Coronary artery (tissue), 2 donors: ENCODE measurements around the gene HILPDA.

ENCODE experiments used
- DNase-seq: peaks from one replicate; pipeline ENCODE4 v3.0.0-alpha.2; 2017; ENCODE audit warnings: low spot score
- H3K27ac ChIP-seq, 2 donors: fragments of 200-600 bp; sonication (generic); one replicate each; pipeline ENCODE4 v1.5.1; 2016 to 2019
- H3K4me3 ChIP-seq: fragments of 200-600 bp; sonication (generic); 2 replicates; pipeline ENCODE4 v1.5.1; 2016; ENCODE audit warnings: mild to moderate bottlenecking, moderate library complexity
- TF ChIP-seq, protein P1 (sequence below): fragments of 200-600 bp; sonication (generic); IDR thresholded peaks from one replicate; pipeline ENCODE4 v1.5.1; 2019; ENCODE audit warnings: antibody characterized with exemption

Gene HILPDA, protein sequence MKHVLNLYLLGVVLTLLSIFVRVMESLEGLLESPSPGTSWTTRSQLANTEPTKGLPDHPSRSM

DNA sequence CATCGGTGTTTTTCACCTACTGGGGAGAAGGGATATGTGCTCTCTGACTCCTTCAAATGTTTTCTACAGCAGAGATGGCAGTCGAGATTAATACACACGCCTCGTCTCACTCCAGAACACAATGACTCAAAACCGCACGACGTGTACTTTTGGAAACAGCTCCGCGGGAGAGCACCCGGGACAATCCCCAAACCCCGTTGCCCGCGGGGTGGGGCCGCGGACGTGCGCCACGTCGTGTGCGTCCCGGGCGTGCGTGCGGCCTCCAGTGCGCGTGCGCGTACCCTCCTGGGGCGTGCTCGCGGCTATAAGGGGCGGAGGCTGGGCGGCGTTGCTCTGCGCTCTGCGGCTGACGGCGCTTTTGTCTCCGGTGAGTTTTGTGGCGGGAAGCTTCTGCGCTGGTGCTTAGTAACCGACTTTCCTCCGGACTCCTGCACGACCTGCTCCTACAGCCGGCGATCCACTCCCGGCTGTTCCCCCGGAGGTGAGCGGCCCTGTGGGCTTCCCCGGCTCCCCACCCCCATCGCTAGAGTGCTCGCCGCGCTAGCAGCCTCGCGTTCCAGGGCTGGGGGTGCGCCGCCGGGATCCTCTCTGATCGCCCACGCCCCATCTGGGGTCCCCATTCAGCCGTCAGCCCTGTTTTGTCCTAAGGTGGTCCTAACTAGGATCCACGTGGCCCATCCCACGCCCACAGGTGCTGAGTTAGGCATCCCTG, at the start of gene HILPDA:
TSS of gene HILPDA (plus strand) at position 336 of the 712 bp plus-strand sequence. CDS start 1,391 bp downstream, outside the sequence.
- Histone ChIP-seq H3K4me3 (peak within 1 kb of the TSS; percentile 93), H3K27ac (peak within 1 kb of the TSS; percentile 78 to 94)
- TF ChIP-seq, protein P1, sequence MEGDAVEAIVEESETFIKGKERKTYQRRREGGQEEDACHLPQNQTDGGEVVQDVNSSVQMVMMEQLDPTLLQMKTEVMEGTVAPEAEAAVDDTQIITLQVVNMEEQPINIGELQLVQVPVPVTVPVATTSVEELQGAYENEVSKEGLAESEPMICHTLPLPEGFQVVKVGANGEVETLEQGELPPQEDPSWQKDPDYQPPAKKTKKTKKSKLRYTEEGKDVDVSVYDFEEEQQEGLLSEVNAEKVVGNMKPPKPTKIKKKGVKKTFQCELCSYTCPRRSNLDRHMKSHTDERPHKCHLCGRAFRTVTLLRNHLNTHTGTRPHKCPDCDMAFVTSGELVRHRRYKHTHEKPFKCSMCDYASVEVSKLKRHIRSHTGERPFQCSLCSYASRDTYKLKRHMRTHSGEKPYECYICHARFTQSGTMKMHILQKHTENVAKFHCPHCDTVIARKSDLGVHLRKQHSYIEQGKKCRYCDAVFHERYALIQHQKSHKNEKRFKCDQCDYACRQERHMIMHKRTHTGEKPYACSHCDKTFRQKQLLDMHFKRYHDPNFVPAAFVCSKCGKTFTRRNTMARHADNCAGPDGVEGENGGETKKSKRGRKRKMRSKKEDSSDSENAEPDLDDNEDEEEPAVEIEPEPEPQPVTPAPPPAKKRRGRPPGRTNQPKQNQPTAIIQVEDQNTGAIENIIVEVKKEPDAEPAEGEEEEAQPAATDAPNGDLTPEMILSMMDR = no peak
- DNase-seq = peak; percentile 94

DNA sequence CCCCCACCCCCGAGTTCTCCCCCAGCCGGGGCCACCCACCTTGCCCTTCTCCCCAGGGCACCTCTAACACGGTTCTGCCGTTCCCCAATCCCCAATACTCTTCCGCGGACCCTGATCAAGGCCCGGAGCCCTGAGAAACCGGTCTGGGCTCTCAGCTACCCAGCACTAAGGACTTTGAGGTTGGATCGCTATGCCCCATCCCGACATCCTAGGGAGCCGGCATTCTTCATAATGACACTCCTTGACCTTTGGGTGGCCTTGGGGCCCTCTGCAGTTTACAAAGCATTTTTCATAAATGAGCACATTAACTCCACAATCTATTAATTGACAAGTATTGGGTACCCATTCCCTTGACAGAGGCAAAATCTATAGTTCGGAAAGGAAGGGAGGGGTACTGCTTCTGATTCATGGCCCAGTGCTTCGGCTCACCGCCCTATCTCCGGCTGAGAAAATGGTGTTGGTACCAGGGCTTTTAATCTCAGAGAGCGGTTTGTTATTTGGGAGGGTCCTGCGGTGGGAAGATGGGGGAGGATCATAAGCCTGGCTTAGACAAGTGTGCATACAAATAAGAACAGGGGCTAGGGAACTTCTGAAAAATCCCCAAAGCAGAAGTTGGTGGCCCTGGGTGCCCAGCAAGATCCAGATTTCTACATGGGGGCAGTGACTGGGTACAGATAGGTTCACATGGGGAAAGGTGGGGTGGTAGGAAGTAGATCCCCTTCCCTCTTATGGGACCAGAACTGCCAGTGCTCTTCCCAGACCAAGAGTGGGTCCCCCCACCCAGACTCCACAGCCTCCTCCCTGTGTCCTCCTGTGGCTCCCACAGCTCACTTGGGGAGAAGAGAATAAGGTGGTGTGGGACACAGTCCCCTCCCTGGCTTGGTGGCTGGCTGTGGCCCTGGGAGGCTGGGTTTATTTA, 49.1 kb upstream of the HILPDA start:
- TF ChIP-seq, protein P1 = no peak
- H3K27ac ChIP-seq = peak overlapping the region in 1 of 2 donors; percentile 93
- H3K4me3 ChIP-seq = peak overlapping the region; percentile 92
- DNase-seq = no peak

DNA sequence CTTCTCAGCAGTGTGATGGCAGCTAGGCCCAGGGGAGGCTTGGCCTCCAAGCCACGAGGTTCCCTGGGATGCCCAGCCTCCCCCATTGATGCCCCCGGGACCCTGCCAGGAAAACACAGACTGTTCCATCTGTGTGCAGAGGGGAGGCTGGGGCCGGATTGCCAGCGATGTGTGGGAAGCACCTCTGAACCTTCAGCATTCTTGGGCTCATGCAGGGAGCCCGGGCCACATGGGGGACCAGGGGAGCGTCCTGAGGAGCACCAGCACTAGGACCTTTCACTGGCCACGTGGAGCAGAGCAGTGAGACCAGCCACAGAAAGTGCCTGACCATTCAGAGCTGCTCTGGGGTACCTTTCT, 48.5 kb upstream of the HILPDA start:
- Histone ChIP-seq H3K27ac (peak overlapping the region in 1 of 2 donors; percentile 93), H3K4me3 (no peak overlapping the region)

DNA sequence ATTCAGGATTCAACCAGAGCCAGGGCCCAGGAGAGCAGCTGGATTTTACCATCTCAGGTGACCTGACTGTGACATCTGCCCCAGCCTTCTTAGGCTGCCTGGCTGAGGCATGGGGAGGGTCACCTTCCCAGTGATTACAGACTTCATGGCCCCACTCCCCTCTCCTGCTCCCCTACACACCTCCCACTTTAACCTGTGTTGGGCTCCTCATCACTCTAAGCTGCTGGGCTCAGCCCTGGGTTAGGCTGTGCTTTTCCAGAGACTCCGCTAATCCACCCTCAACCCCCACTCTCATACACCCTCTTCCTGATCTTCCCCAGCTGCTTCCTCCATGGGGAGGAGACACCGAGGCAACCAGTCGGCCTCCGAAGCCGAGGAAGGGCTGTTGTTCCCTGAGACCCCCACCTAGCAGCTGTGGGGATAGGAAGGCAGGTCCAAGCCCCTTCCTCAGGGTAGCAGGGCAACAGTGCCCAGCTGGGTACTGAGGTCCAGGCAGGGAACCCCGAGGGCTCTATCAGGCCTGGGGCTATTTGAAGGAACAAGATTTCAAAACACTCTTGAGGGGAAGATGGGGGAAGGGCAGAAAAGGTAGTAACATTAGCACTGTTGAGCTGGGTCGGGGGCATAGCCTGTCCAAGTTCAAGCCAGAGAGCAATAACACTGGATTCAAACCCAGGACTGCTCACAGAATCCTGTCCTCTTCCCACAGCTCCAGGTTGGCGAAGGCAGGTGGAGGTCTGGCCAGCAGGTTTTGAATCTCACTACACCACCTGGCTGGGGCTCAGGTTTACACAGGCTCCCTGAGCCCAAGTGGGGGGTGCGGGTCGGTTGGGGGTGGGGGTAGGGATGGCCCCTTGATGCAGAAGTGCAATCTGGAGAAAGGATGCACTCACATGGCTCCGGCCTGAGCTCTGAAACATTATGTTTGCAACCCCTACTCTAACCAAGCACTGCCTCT, 47.6 kb upstream of the HILPDA start:
- Histone ChIP-seq H3K27ac (peak overlapping the region; percentile 93), H3K4me3 (peak overlapping the region; percentile 76)
- TF ChIP-seq, protein P1 = no peak
- DNase-seq = no peak

More for the DNA sequence above, 48.5 kb upstream of the HILPDA start:
- no peak for DNase-seq
- TF ChIP-seq, protein P1 = no peak

DNA sequence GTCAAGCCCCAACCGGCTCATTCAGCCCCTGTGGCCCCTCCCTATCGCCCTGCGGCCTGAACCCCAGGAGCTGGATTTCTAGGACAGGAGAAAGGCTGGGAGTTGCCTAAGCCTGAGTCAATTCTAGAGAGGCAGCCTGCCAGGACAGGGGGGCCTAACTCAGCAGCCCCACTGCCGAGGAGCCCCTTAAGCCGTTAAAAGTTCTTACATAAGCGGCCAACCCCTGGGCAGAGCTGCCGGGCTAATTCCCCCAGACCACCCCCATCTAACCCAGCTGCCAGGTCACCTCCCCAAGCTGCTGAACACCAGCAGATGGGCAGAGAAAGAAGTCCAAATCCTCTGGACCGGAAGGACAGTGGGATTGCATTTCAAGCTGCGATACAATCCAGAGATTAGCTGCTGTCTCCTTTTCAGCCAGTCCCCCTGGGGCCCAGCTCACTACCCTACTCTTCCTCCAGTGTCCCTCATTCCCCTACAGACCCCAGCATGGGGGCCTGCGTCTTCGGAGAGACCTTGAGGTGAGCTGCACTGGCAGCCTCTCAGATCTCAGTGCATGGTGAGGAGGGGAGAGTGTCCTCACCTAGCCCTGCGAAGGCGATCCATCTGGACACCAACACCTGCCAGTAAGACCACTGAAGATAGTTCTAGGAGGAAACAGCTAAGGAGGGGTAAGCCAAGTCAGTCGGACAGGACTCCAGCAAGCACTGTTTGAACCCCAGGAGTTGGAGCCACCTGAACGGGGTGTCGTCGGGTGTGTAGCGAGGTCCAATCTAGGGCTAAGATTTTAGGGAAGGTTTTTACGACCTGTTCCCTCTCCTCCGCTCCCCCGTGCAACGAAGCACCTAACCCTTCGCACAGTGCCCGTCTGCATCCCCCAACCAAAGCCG, 46.7 kb upstream of the HILPDA start:
- H3K27ac ChIP-seq = peak overlapping the region; percentile 93
- TF ChIP-seq, protein P1 = no peak
- peak overlapping the region; percentile 76 for H3K4me3 ChIP-seq
- DNase-seq = no peak
